ENCODE data around the gene CCM2L. TPM values are rescaled to one million over a fixed set of nuclear protein-coding genes. Genes with fewer than 3 reads are reported as not detected.

Gene CCM2L
- total RNA-seq, 1 donor from 2014 or later = 0.75 TPM

GRCh38 chr20:31969991-31970390 lies 40.2 kb upstream of the CCM2L start:
- Histone ChIP-seq H3K36me3 (no peaks in the 10 kb centered on the region), H3K9me3 (ENCODE audit: low read depth) (no peaks in the 10 kb centered on the region), H4K20me1 (ENCODE audit: low read depth) (peaks cover 40% of the 10 kb centered on the region), H3K27ac (no peak overlapping the region), H3K4me1 (peaks cover 30% of the 10 kb centered on the region), H2AFZ (replicated peaks) (no peak overlapping the region), H3K4me2 (no peak overlapping the region), H3K79me2 (ENCODE audit: low read depth) (no peaks in the 10 kb centered on the region), H3F3A (ENCODE audit: low read depth) (peaks cover 55% of the 10 kb centered on the region), H3K4me3 (no peak overlapping the region), H3K9ac (no peak overlapping the region), H3K27me3 (peaks cover 75% of the 10 kb centered on the region)
- Mint-ChIP-seq H3K4me3 (peak overlapping the region; percentile 54), H3K9me3 (no peaks in the 10 kb centered on the region), H3K4me1 (peaks cover 36% of the 10 kb centered on the region), H3K36me3 (no peaks in the 10 kb centered on the region), H3K27ac (no peak overlapping the region), H3K27me3 (ENCODE audit: insufficient read depth, low read depth) (peaks cover 53% of the 10 kb centered on the region)
- DNase-seq (ENCODE audit: low spot score) = no peak
- TF ChIP-seq, protein P1, sequence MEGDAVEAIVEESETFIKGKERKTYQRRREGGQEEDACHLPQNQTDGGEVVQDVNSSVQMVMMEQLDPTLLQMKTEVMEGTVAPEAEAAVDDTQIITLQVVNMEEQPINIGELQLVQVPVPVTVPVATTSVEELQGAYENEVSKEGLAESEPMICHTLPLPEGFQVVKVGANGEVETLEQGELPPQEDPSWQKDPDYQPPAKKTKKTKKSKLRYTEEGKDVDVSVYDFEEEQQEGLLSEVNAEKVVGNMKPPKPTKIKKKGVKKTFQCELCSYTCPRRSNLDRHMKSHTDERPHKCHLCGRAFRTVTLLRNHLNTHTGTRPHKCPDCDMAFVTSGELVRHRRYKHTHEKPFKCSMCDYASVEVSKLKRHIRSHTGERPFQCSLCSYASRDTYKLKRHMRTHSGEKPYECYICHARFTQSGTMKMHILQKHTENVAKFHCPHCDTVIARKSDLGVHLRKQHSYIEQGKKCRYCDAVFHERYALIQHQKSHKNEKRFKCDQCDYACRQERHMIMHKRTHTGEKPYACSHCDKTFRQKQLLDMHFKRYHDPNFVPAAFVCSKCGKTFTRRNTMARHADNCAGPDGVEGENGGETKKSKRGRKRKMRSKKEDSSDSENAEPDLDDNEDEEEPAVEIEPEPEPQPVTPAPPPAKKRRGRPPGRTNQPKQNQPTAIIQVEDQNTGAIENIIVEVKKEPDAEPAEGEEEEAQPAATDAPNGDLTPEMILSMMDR (IDR thresholded peaks at IDR 0.05) = no peak
- TF ChIP-seq EZH2phosphoT487 (IDR thresholded peaks at IDR 0.05) (no peak), EZH2 (IDR thresholded peaks at IDR 0.05) (no peak)

DNA sequence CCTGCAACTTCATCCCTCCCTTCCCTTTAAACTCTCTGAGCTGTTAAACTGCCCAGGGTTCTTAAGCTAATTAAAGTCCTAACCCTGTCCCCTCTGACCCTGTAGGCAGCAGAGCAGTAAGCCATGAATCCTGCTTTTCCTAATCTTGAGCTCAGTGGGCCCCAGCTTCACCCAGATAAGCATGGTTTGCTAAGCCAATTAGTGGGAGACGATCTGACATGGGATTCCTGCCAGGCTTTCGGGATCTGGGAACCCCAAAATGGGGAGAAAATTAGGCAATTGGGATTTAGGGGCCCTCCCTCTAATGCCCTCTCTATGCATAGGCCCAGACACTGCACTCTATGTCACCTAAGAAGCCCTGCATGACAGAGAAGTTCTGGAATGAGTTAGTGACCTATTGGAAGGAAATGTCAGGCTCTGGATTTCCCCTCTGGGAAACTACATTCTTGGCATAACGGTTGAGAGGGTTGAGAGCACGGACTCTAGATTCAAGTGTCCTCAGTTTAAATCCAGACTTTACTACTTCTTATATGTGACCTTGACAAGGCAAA lies 37.7 kb upstream of the CCM2L start:
- H2AFZ ChIP-seq (replicated peaks) = no peak overlapping the region
- Mint-ChIP-seq H3K4me3 (peak overlapping the region; percentile 27), H3K27ac (no peak overlapping the region), H3K9me3 (no peaks in the 10 kb centered on the region), H3K27me3 (ENCODE audit: insufficient read depth, low read depth) (peaks cover 41% of the 10 kb centered on the region), H3K36me3 (no peaks in the 10 kb centered on the region), H3K4me1 (peaks cover 40% of the 10 kb centered on the region)
- peaks cover 40% of the 10 kb centered on the region for H4K20me1 ChIP-seq (ENCODE audit: low read depth)
- H3F3A ChIP-seq (ENCODE audit: low read depth) = peaks cover 69% of the 10 kb centered on the region
- H3K79me2 ChIP-seq (ENCODE audit: low read depth) = no peaks in the 10 kb centered on the region
- DNase-seq (ENCODE audit: low spot score) = peak; percentile 78
- H3K27me3 ChIP-seq = peaks cover 49% of the 10 kb centered on the region
- no peaks in the 10 kb centered on the region for H3K9me3 ChIP-seq (ENCODE audit: low read depth)
- TF ChIP-seq, protein P1 (IDR thresholded peaks at IDR 0.05) = no peak
- peak; percentile 79 for TF ChIP-seq EZH2phosphoT487 (IDR thresholded peaks at IDR 0.05)
- no peak overlapping the region for H3K4me3 ChIP-seq
- no peak overlapping the region for H3K9ac ChIP-seq
- no peaks in the 10 kb centered on the region for H3K36me3 ChIP-seq
- no peak overlapping the region for H3K27ac ChIP-seq
- H3K4me2 ChIP-seq = peak overlapping the region; percentile 55
- peaks cover 43% of the 10 kb centered on the region for H3K4me1 ChIP-seq

- peaks cover 32% of the 10 kb centered on the region for H4K20me1 ChIP-seq (ENCODE audit: low read depth)
- DNase-seq (ENCODE audit: low spot score) = no peak
- no peaks in the 10 kb centered on the region for H3K36me3 ChIP-seq
Measured at GRCh38 chr20:31974296-31974695, 35.9 kb upstream of the CCM2L start.

More at GRCh38 chr20:31974296-31974695, 35.9 kb upstream of the CCM2L start:
- H3K27me3 ChIP-seq = peaks cover 37% of the 10 kb centered on the region
- H3K9me3 ChIP-seq (ENCODE audit: low read depth) = no peaks in the 10 kb centered on the region
- peak overlapping the region; percentile 73 for H3K4me2 ChIP-seq
- H3K27ac Mint-ChIP-seq = no peak overlapping the region
- no peak overlapping the region for H2AFZ ChIP-seq (replicated peaks)
- no peak overlapping the region for H3K4me3 ChIP-seq
- H3K4me3 Mint-ChIP-seq = no peak overlapping the region
- H3K9me3 Mint-ChIP-seq = no peaks in the 10 kb centered on the region
- H3K4me1 Mint-ChIP-seq = peaks cover 32% of the 10 kb centered on the region
- no peaks in the 10 kb centered on the region for H3K36me3 Mint-ChIP-seq
- TF ChIP-seq, protein P1 (IDR thresholded peaks at IDR 0.05) = no peak
- TF ChIP-seq EZH2 (IDR thresholded peaks at IDR 0.05) (no peak), EZH2phosphoT487 (IDR thresholded peaks at IDR 0.05) (no peak)
- H3K27me3 Mint-ChIP-seq (ENCODE audit: insufficient read depth, low read depth) = peaks cover 33% of the 10 kb centered on the region
- no peak overlapping the region for H3K9ac ChIP-seq
- no peak overlapping the region for H3K27ac ChIP-seq
- H3K4me1 ChIP-seq = peaks cover 42% of the 10 kb centered on the region
- peaks cover 59% of the 10 kb centered on the region for H3F3A ChIP-seq (ENCODE audit: low read depth)
- no peaks in the 10 kb centered on the region for H3K79me2 ChIP-seq (ENCODE audit: low read depth)
